GM12875 (cell line): ENCODE results near the gene SC5D.

Source experiments
- H3K4me3 ChIP-seq: one replicate; pipeline ENCODE4 v1.5.1; 2011; ENCODE audit warnings: low read depth, low read length, control low read depth
- TF ChIP-seq, protein P1 (sequence below): IDR thresholded peaks from 2 replicates; pipeline ENCODE4 v1.5.1; 2011; ENCODE audit warnings: low read depth, mild to moderate bottlenecking, control low read depth, inconsistent platforms, low read length, moderate library complexity, borderline replicate concordance; ENCODE audit not compliant: insufficient read depth

SC5D gene

DNA sequence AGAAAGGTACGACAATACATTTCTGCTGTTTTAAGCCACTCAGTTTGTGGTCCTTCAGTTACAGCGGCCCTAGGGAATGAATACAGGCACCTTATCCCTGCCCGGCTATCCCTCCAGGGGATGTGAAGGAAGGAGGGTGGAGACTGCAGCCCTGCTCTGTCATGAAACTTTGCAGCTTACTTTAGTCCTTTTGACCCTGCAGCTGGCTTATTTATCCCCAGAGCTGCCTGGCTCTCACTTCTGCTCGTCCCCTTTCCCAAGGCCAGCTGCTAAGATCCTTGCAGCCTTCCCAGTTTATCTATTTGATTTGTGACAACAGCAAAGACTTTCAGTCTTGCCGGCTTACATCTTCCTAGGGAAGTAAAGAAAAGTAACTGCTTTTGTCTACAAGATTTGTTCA is 55.2 kb downstream of the SC5D start:
- no peak overlapping the region for H3K4me3 ChIP-seq
- TF ChIP-seq, protein P1, sequence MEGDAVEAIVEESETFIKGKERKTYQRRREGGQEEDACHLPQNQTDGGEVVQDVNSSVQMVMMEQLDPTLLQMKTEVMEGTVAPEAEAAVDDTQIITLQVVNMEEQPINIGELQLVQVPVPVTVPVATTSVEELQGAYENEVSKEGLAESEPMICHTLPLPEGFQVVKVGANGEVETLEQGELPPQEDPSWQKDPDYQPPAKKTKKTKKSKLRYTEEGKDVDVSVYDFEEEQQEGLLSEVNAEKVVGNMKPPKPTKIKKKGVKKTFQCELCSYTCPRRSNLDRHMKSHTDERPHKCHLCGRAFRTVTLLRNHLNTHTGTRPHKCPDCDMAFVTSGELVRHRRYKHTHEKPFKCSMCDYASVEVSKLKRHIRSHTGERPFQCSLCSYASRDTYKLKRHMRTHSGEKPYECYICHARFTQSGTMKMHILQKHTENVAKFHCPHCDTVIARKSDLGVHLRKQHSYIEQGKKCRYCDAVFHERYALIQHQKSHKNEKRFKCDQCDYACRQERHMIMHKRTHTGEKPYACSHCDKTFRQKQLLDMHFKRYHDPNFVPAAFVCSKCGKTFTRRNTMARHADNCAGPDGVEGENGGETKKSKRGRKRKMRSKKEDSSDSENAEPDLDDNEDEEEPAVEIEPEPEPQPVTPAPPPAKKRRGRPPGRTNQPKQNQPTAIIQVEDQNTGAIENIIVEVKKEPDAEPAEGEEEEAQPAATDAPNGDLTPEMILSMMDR = no peak

DNA sequence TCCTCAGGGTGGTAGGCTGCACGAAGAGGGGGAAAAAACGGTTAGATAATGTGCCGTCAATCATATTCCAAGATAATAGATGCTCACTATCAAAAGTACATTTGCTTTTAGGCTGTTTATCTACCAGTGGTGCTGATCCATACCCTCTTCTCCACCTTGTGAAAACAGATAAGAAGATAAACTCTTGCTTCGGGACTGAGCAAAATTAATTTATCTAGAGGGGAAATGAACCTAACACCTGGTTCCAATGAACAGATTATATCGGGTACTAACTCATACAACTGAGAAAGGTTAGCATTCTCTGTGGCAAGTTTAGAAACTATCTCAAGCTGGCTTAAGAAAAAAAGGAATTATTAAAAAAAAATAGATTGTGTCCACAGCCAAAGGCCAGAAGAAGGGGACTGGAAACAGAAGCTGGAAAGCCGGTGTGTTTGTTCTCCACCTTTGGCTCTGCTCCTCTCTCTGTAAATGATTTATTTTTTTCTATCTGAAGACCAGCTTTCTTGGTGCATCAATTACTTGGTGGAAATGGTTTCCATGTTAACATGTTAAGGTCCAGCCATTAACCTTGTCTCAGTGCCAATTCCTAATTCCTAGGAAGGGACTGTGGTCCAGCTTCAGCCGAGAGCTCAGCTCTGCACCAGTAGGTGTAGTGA is 55.8 kb downstream of the SC5D start:
- no peak overlapping the region for H3K4me3 ChIP-seq
- TF ChIP-seq, protein P1 = no peak

DNA sequence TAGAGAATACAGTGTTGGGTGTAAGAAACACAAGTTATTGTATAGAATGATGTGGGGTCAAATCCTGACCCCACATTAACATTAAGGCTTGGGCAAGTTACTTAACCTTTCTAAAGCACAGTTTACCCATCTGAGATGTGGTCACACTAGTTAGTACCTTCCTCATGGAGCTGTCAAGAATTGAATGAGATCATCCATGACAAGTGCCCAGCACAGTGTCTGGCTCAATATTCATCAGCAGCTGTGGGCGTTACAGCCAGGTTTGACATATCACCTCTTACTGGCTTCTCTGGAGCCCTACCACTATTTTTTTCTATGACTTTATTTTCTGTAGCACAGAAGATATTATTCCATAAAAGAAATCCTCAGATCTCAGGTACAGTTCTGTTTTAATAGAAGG is 57.2 kb downstream of the SC5D start:
- TF ChIP-seq, protein P1 = no peak
- H3K4me3 ChIP-seq = no peak overlapping the region

DNA sequence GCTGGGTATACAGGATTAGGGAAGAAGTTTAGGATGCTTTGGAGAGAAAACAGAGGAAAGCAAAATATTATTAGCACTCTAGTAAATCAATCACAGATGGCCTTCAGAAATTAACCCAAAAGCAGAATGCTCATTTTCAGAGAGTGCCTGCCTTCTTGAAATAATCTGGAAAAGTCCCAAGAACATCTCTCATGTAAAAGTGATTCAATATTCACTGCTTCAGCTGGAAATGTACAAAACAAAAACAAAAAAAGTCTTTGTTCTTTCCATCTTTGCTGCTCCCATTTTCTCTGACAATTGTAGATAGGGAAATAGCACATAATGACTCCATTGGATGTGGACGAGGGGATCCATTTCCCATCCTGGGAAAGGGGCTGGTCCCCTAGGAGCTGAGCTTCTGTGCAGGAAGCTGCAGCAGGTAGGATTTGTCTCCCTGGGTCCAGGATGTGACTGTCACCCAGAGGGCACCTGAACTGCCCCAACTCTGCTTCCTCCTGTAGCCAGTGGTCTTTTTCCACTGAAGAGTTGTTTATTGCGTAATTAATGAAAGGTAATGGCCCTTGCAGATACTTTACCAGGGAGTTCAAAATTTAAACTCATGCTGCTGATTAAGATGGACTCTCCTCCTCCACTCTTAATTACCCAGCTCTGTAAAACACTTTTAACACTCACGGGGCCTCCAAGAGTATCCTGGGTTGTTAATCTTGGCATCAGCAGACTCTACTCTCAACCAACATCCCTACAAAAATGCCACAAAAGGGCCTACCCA is 57.9 kb downstream of the SC5D start:
- H3K4me3 ChIP-seq = no peak overlapping the region
- TF ChIP-seq, protein P1 = no peak

DNA sequence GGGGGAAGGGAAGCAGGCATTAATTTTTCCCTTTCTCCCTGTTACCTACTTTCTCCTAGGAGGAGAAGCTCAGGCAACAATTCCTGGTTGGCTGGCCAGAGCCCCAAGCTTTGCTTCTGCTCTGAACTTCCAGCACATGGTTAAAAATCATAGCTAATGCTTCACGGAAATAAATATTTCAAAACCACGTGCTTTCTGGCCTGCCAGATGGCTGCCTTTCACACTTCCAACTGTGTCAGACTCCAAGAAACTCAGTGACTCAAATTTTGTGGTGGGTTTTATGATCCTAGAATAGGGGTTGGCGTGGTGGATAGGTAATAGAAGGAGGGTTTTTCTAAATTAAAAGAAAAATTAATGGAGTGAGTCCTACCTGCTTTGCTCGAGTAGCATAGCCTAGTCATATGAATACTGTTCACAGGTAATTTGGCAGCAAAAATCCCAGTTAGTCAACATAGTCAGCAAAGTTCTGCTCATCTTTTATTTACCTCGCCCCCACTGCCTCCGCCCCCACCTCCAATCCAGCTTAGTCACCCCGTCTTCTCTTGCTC is 58.6 kb downstream of the SC5D start:
- TF ChIP-seq, protein P1 = no peak
- H3K4me3 ChIP-seq = no peak overlapping the region

DNA sequence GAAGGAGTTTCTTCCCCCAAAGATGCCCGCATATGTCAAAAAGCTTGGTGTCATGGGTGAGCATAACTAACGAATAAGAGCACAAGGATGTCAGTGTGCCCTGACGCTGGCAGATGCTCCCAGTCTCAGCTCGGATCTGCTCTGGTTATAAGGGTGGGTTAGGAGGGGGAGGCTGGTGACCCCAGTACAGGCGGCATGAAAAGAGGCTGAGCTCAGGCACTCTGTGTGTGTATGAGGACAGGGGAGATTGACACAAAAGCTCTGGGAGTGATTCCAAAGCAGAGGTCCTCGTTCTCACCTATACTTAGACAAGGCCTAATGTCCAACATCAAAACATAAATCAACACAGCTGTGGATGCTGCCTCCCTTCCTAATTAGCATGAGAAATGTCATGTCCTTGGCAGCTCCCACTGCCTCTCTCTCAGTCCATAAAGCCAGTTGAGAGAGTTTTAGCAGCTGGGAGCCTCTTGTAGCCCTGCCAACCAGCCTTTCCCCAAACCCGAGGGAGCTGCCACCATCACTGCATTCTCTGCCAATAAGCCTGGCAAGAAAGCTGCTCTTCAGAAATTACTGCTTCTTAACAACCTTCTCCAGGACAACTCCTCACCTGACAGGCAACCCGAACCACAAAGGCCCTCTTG is 59.8 kb downstream of the SC5D start:
- TF ChIP-seq, protein P1 = no peak
- H3K4me3 ChIP-seq = no peak overlapping the region
